Measurements from ENCODE around the gene DNAJB4.
"Not testable (repeated sequence)": the region's sequence is repeated elsewhere in the genome, so short reads cannot be mapped to it uniquely, and the experiment has no call there.

The DNAJB4 gene

GRCh38 chr1:78064886-78065285 is 60.1 kb downstream of the DNAJB4 start:
- not testable (repeated sequence) for DNase-seq (ENCODE audit: low read depth, low spot score)

Measured in astrocyte of the hippocampus (primary cell).